B cell (primary cell): ENCODE measurements around the gene CD151. TPM values are rescaled to one million over a fixed set of nuclear protein-coding genes. Genes with fewer than 3 reads are reported as not detected.

Experiments used
- ATAC-seq: fragments of 200-7000 bp; cut with Tn5 transposase; one replicate; pipeline ENCODE4 v1.10.0; 2021; ENCODE audit warnings: low read depth, mild to moderate bottlenecking, moderate number of reproducible peaks, moderate library complexity
- CTCF ChIA-PET: fragments of 350-600 bp; sonication (Branson Sonifier 250); formaldehyde crosslinking; loops from one replicate; lab custom pipeline; 2021; ENCODE audit warnings: antibody characterized with exemption, inconsistent platforms; lab: Charles Lee
- POLR2A ChIA-PET: fragments of 350-600 bp; sonication (Branson Sonifier 250); formaldehyde crosslinking; loops from one replicate; lab custom pipeline; 2021; ENCODE audit warnings: antibody characterized with exemption; lab: Charles Lee
- DNase-seq: peaks from one replicate; pipeline ENCODE4 v3.0.0; 2013
- H2AFZ ChIP-seq: 2 replicates; pipeline ENCODE4 v1.6.1; 2012; ENCODE audit warnings: mild to moderate bottlenecking, low read depth, low read length; ENCODE audit not compliant: insufficient read depth, poor library complexity, severe bottlenecking
- H3K27ac ChIP-seq, 2 donors: 1 replicate in 1 of 2; 2 replicates in 1 of 2; pipeline ENCODE4 v1.5.1; 2012 to 2013; ENCODE audit warnings: low read length in 2 of 2, mild to moderate bottlenecking in 2 of 2, moderate library complexity in 1 of 2
- H3K27me3 ChIP-seq, 4 experiments: fragments of 200-600 bp in 1 of 4; sonication (generic) in 1 of 4; replicated peaks in 1 of 4; 1 replicate in 2 of 4; 2 replicates in 2 of 4; pipeline versions ENCODE4 v1.6.1 to v1.7.0; 2013 to 2016; ENCODE audit warnings: low read length in 3 of 4, mild to moderate bottlenecking in 2 of 4, mixed read lengths in 1 of 4, moderate library complexity in 1 of 4; ENCODE audit not compliant: insufficient read depth in 4 of 4, control insufficient read depth in 3 of 4; ENCODE audit errors: control extremely low read depth in 1 of 4
- H3K36me3 ChIP-seq, 2 experiments: replicated peaks in 1 of 2; 1 replicate in 1 of 2; 2 replicates in 1 of 2; pipeline versions ENCODE4 v1.6.1 to v1.7.1; 2013; ENCODE audit warnings: low read length in 1 of 2; ENCODE audit not compliant: insufficient read depth in 2 of 2, control insufficient read depth in 1 of 2; ENCODE audit errors: control extremely low read depth in 1 of 2, extremely low read depth in 1 of 2
- H3K4me1 ChIP-seq, 2 donors: fragments of 200-600 bp in 1 of 2; sonication (generic) in 1 of 2; 1 replicate in 1 of 2; 2 replicates in 1 of 2; pipeline versions ENCODE4 v1.5.1 to v1.6.1; 2013 to 2017; ENCODE audit warnings: low read length in 2 of 2; ENCODE audit not compliant: control insufficient read depth in 2 of 2, insufficient read depth in 2 of 2
- H3K4me2 ChIP-seq: replicated peaks from 2 replicates; pipeline ENCODE3; 2012; ENCODE audit warnings: mild to moderate bottlenecking, low read depth, low read length; ENCODE audit not compliant: poor library complexity, severe bottlenecking
- H3K4me3 ChIP-seq, 5 experiments: fragments of 200-600 bp in 1 of 5; sonication (generic) in 1 of 5; 1 replicate in 3 of 5; 2 replicates in 2 of 5; pipeline versions ENCODE4 v1.5.1 to v1.7.0; 2011 to 2016; ENCODE audit warnings: low read length in 4 of 5, mild to moderate bottlenecking in 4 of 5, low read depth in 2 of 5, control low read depth in 1 of 5, moderate library complexity in 1 of 5; ENCODE audit not compliant: insufficient read depth in 1 of 5; ENCODE audit errors: control extremely low read depth in 1 of 5, extremely low read depth in 1 of 5
- H3K79me2 ChIP-seq: fragments of 200-600 bp; sonication (generic); one replicate; pipeline ENCODE4 v1.6.0; 2016; ENCODE audit warnings: low read length; ENCODE audit not compliant: control insufficient read depth, insufficient read depth
- H3K9ac ChIP-seq: fragments of 200-600 bp; sonication (generic); 2 replicates; pipeline ENCODE4 v1.6.1; 2017; ENCODE audit warnings: mild to moderate bottlenecking, low read length, moderate library complexity
- H3K9me3 ChIP-seq, 3 donors: one replicate each; pipeline versions ENCODE4 v1.6.1 to v1.7.1; 2013; ENCODE audit warnings: low read length in 2 of 3; ENCODE audit not compliant: control insufficient read depth in 2 of 3, insufficient read depth in 1 of 3; ENCODE audit errors: control extremely low read depth in 1 of 3
- H4K20me1 ChIP-seq: 2 replicates; pipeline ENCODE4 v1.6.0; 2012; ENCODE audit warnings: mild to moderate bottlenecking, low read length; ENCODE audit not compliant: insufficient read depth, control insufficient read depth, poor library complexity, severe bottlenecking
- H3K27ac Mint-ChIP-seq: one replicate; pipeline ENCODE4 v1.8.0; 2021; ENCODE audit warnings: mixed read lengths
- H3K27me3 Mint-ChIP-seq: one replicate; pipeline ENCODE4 v1.8.0; 2021; ENCODE audit warnings: mixed read lengths
- H3K4me1 Mint-ChIP-seq: one replicate; pipeline ENCODE4 v1.8.0; 2021; ENCODE audit warnings: mixed read lengths
- H3K4me3 Mint-ChIP-seq: one replicate; pipeline ENCODE4 v1.8.0; 2021; ENCODE audit warnings: mixed read lengths
- H3K9me3 Mint-ChIP-seq: one replicate; pipeline ENCODE4 v1.8.0; 2022; ENCODE audit warnings: mixed read lengths; ENCODE audit not compliant: insufficient read depth
- EZH2 ChIP-seq: IDR thresholded peaks from 2 replicates; pipeline ENCODE4 v1.6.1; 2012; ENCODE audit warnings: borderline replicate concordance, low read depth, mild to moderate bottlenecking, moderate library complexity, low read length; ENCODE audit not compliant: insufficient read depth, poor library complexity, severe bottlenecking
- WGBS: methylation state at CpG from one replicate; pipeline ENCODE4 v1.1.5; 2013; ENCODE audit warnings: missing lambda C conversion rate; ENCODE audit not compliant: insufficient coverage; 5-methylcytosine and 5-hydroxymethylcytosine counted together
- intact Hi-C: fragments of 100-400 bp; cut with micrococcal nuclease; formaldehyde crosslinking; loops from one replicate; pipeline ENCODE4 v1.10.0; 2022
- polyA plus RNA-seq: library from polyadenylated mRNA; depleted of rRNA; stranded (reverse); fragments of >200 nt; gene quantifications from 2 replicates; pipeline ENCODE4 v1.2.3, GENCODE V29; 2012
- total RNA-seq, 2 donors: library from RNA; stranded (reverse); fragments of 120-200 nt in 1 of 2; gene quantifications; 1 replicate in 1 of 2; 2 replicates in 1 of 2; pipeline versions ENCODE4 v1.2.3 to v1.2.4, GENCODE V29; 2013 to 2022
- TF ChIP-seq, protein P1 (sequence below): fragments of 200-600 bp; IDR thresholded peaks from one replicate; pipeline ENCODE4 v1.8.0; 2022; ENCODE audit warnings: antibody characterized with exemption, mild to moderate bottlenecking

The CD151 gene
- total and polyA plus RNA-seq, 2 donors (not counting 1 experiment from before 2014, with no cell fraction given) = 24.4 to 25.5 TPM

DNA sequence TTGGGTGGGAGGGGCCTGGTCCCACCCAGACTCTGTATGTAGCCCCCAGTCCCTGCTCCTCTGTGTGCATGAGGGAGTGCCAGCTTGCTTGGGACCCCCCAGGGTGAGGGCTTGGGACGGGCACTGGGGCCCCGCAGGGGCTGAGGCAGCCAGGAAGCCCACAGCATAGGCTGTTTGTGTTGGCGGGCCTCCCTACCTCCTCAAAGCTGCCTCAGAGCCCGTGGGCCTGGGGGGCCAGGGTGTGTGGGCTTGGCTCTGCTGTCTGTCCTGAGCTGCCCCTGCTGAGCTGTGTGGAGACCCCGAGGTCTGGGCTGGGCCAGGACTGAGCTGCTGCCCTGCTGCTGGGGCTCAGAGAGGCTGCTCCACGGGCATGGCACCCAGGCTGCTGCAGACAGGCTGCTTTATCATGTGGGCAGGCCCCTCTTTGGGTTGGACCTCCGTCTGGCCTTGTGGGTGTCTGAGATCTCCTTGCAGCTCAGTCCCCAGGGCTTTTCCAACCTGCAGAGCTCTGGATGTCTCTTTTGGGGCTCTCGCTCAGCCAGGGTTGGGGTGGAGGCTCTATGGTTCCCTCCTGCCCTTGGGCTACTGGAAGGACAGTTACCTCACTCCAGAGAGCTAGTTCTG, 13.2 kb downstream of the CD151 start:
- intact Hi-C loops = no loop called here
- ChIA-PET POLR2A (no interaction called here), CTCF (interaction anchor here (0.8 kb wide), 1 partner anchor 12 kb away, joined by 3 read pairs; no protein-coding TSS in a partner anchor)
- H3K9ac ChIP-seq = no peak overlapping the region
- H3K9me3 ChIP-seq = no peaks in the 10 kb centered on the region
- peaks cover 21% of the 10 kb centered on the region for H4K20me1 ChIP-seq
- no peak overlapping the region for H3K27ac ChIP-seq
- no peaks in the 10 kb centered on the region for H3K9me3 Mint-ChIP-seq
- peaks cover 0 to 48% (median 11%) of the 10 kb centered on the region in 4 experiments for H3K27me3 ChIP-seq
- H3K27ac Mint-ChIP-seq = no peak overlapping the region
- H3K4me1 Mint-ChIP-seq = peaks cover 25% of the 10 kb centered on the region
- H2AFZ ChIP-seq = no peak overlapping the region
- TF ChIP-seq, protein P1, sequence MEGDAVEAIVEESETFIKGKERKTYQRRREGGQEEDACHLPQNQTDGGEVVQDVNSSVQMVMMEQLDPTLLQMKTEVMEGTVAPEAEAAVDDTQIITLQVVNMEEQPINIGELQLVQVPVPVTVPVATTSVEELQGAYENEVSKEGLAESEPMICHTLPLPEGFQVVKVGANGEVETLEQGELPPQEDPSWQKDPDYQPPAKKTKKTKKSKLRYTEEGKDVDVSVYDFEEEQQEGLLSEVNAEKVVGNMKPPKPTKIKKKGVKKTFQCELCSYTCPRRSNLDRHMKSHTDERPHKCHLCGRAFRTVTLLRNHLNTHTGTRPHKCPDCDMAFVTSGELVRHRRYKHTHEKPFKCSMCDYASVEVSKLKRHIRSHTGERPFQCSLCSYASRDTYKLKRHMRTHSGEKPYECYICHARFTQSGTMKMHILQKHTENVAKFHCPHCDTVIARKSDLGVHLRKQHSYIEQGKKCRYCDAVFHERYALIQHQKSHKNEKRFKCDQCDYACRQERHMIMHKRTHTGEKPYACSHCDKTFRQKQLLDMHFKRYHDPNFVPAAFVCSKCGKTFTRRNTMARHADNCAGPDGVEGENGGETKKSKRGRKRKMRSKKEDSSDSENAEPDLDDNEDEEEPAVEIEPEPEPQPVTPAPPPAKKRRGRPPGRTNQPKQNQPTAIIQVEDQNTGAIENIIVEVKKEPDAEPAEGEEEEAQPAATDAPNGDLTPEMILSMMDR = no peak
- no peak for TF ChIP-seq EZH2
- no peak for ATAC-seq
- no peaks in the 10 kb centered on the region for H3K36me3 ChIP-seq
- H3K4me2 ChIP-seq = no peak overlapping the region
- H3K4me3 ChIP-seq = no peak overlapping the region
- DNase-seq = no peak
- 54% methylated on average over 8 of the region's 8 CpGs for WGBS
- no peak overlapping the region for H3K4me3 Mint-ChIP-seq
- peaks cover 33 to 45% of the 10 kb centered on the region in 2 donors for H3K4me1 ChIP-seq
- H3K27me3 Mint-ChIP-seq = no peaks in the 10 kb centered on the region
- H3K79me2 ChIP-seq = peaks cover 14% of the 10 kb centered on the region

- POLR2A ChIA-PET = no interaction called here
- Histone ChIP-seq H3K27ac (no peak overlapping the region), H3K4me3 (no peak overlapping the region), H4K20me1 (peaks cover 15% of the 10 kb centered on the region), H3K4me2 (no peak overlapping the region), H3K36me3 (no peaks in the 10 kb centered on the region), H2AFZ (no peak overlapping the region), H3K4me1 (peaks cover 28 to 39% of the 10 kb centered on the region in 2 donors), H3K27me3 (peaks cover 0 to 48% (median 11%) of the 10 kb centered on the region in 4 experiments), H3K79me2 (peaks cover 7% of the 10 kb centered on the region), H3K9ac (no peak overlapping the region), H3K9me3 (no peaks in the 10 kb centered on the region)
- DNase-seq = no peak
- intact Hi-C loops = no loop called here
- no peaks in the 10 kb centered on the region for H3K27me3 Mint-ChIP-seq
- TF ChIP-seq EZH2 = no peak
- TF ChIP-seq, protein P1 = no peak
- WGBS = 76% methylated on average over 11 of the region's 11 CpGs
- H3K9me3 Mint-ChIP-seq = no peaks in the 10 kb centered on the region
- peaks cover 20% of the 10 kb centered on the region for H3K4me1 Mint-ChIP-seq
- ATAC-seq = no peak
- no peak overlapping the region for H3K27ac Mint-ChIP-seq
- CTCF ChIA-PET = interaction anchor here (0.8 to 3.1 kb wide), 2 partner anchors 12 to 204 kb away, joined by 3 to 26 read pairs; no protein-coding TSS in a partner anchor
- H3K4me3 Mint-ChIP-seq = no peak overlapping the region
Observed at GRCh38 chr11:846496-847098, 13.8 kb downstream of the CD151 start.
